GM12892 (cell line): Measurements from ENCODE around the gene LARP4B.

Experiments
- DNase-seq: peaks from one replicate; pipeline ENCODE4 v3.0.0; 2011; ENCODE audit not compliant: insufficient read length
- FAIRE-seq: peaks from 2 replicates; lab custom pipeline; 2011; peaks lifted over from hg19 to GRCh38; lab: Jason Lieb, UNC
- POLR2A ChIP-seq: IDR thresholded peaks from 2 replicates; pipeline ENCODE4 v1.6.1; 2011; ENCODE audit warnings: low read depth, low read length, control low read depth
- POLR2AphosphoS5 ChIP-seq: IDR thresholded peaks from 2 replicates; pipeline ENCODE4 v1.6.1; 2011; ENCODE audit warnings: low read depth, low read length, control low read depth
- TAF1 ChIP-seq: IDR thresholded peaks from 2 replicates; pipeline ENCODE4 v1.6.1; 2011; ENCODE audit warnings: low read depth, mild to moderate bottlenecking, control low read depth, low read length, borderline replicate concordance

The LARP4B gene

GRCh38 chr10:955127-955819 is 23.8 kb upstream of the LARP4B start:
- FAIRE-seq (no peak), DNase-seq (no peak)
- TF ChIP-seq TAF1 (no peak), POLR2A (no peak), POLR2AphosphoS5 (no peak)

- no peak for DNase-seq
- no peak for FAIRE-seq
- no peak for TF ChIP-seq TAF1
These were observed 22.9 kb upstream of the LARP4B start for GRCh38 chr10:954396-954795.

- FAIRE-seq (no peak), DNase-seq (no peak)
- TF ChIP-seq TAF1 (no peak), POLR2AphosphoS5 (no peak), POLR2A (no peak)
These were observed 22.3 kb upstream of the LARP4B start for GRCh38 chr10:953836-954235.

- no peak for DNase-seq
- no peak for FAIRE-seq
- no peak for TF ChIP-seq POLR2AphosphoS5
- TF ChIP-seq TAF1, result no peak
- no peak for TF ChIP-seq POLR2A
These were observed 17.9 kb upstream of the LARP4B start for GRCh38 chr10:949446-949845.

GRCh38 chr10:948347-948746 is 16.8 kb upstream of the LARP4B start:
- no peak for TF ChIP-seq POLR2A
- no peak for TF ChIP-seq TAF1
- no peak for TF ChIP-seq POLR2AphosphoS5
- no peak for DNase-seq
- FAIRE-seq, result no peak

GRCh38 chr10:947881-948280 is 16.4 kb upstream of the LARP4B start:
- FAIRE-seq (no peak), DNase-seq (no peak)
- no peak for TF ChIP-seq POLR2AphosphoS5
- TF ChIP-seq POLR2A, result no peak
- TF ChIP-seq TAF1, result no peak

- DNase-seq (no peak), FAIRE-seq (no peak)
- no peak for TF ChIP-seq POLR2A
These were observed 15.5 kb upstream of the LARP4B start for GRCh38 chr10:947051-947450.

GRCh38 chr10:945778-946177 is 14.3 kb upstream of the LARP4B start:
- FAIRE-seq (no peak), DNase-seq (no peak)
- TF ChIP-seq POLR2A (no peak), POLR2AphosphoS5 (no peak), TAF1 (no peak)

- no peak for TF ChIP-seq POLR2AphosphoS5
- no peak for TF ChIP-seq POLR2A
- no peak for TF ChIP-seq TAF1
- FAIRE-seq (no peak), DNase-seq (no peak)
These were observed 12.7 kb upstream of the LARP4B start for GRCh38 chr10:944034-944831.

GRCh38 chr10:943334-944033 is 12.0 kb upstream of the LARP4B start:
- FAIRE-seq (peak; percentile 92), DNase-seq (no peak)
- TF ChIP-seq POLR2AphosphoS5 (no peak), TAF1 (no peak), POLR2A (no peak)

- TF ChIP-seq POLR2AphosphoS5 (no peak), POLR2A (no peak), TAF1 (no peak)
- no peak for FAIRE-seq
These were observed 7.6 kb upstream of the LARP4B start for GRCh38 chr10:938941-939678.

More at GRCh38 chr10:938941-939678, 7.6 kb upstream of the LARP4B start:
- DNase-seq, result no peak
